Endodermal cell (in vitro differentiated cells): ENCODE data around the gene BPHL. TPM values are rescaled to one million over a fixed set of nuclear protein-coding genes. Genes with fewer than 3 reads are reported as not detected.

Source experiments
- DNase-seq: peaks from one replicate; pipeline ENCODE4 v3.0.0-alpha.2; 2017
- H3K27ac ChIP-seq: 2 replicates; pipeline ENCODE4 v1.5.1; 2013; ENCODE audit warnings: mild to moderate bottlenecking, low read depth, low read length, moderate library complexity
- H3K27me3 ChIP-seq: 2 replicates; pipeline ENCODE4 v1.6.1; 2013; ENCODE audit warnings: mild to moderate bottlenecking, low read length, moderate library complexity; ENCODE audit not compliant: insufficient read depth, control insufficient read depth, poor library complexity, severe bottlenecking
- H3K36me3 ChIP-seq: 2 replicates; pipeline ENCODE4 v1.7.0; 2013; ENCODE audit warnings: mild to moderate bottlenecking, low read length, moderate library complexity; ENCODE audit not compliant: control insufficient read depth, insufficient read depth
- H3K4me1 ChIP-seq: one replicate; pipeline ENCODE4 v1.7.0; 2013; ENCODE audit warnings: low read length; ENCODE audit not compliant: control insufficient read depth, insufficient read depth
- H3K4me3 ChIP-seq: 2 replicates; pipeline ENCODE4 v1.5.1; 2013; ENCODE audit warnings: mild to moderate bottlenecking, low read length, moderate library complexity
- H3K9ac ChIP-seq: 2 replicates; pipeline ENCODE4 v1.6.1; 2013; ENCODE audit warnings: mild to moderate bottlenecking, low read length, moderate library complexity; ENCODE audit not compliant: poor library complexity, severe bottlenecking; ENCODE audit errors: extremely low read depth
- H3K9me3 ChIP-seq: 2 replicates; pipeline ENCODE4 v1.6.1; 2013; ENCODE audit warnings: mild to moderate bottlenecking, low read length, moderate library complexity; ENCODE audit not compliant: control insufficient read depth
- H3K27ac Mint-ChIP-seq: 2 replicates; pipeline ENCODE4 v1.8.0; 2020; ENCODE audit warnings: mixed read lengths
- H3K27me3 Mint-ChIP-seq: 2 replicates; pipeline ENCODE4 v1.8.0; 2021; ENCODE audit warnings: mild to moderate bottlenecking, mixed read lengths; ENCODE audit not compliant: insufficient read depth
- H3K36me3 Mint-ChIP-seq: 2 replicates; pipeline ENCODE4 v1.8.0; 2020; ENCODE audit warnings: low read depth, mixed read lengths
- H3K4me1 Mint-ChIP-seq: 2 replicates; pipeline ENCODE4 v1.8.0; 2020; ENCODE audit warnings: mixed read lengths
- H3K4me3 Mint-ChIP-seq: 2 replicates; pipeline ENCODE4 v1.8.0; 2020; ENCODE audit warnings: mild to moderate bottlenecking, moderate library complexity, mixed read lengths
- H3K9me3 Mint-ChIP-seq: 2 replicates; pipeline ENCODE4 v1.8.0; 2020; ENCODE audit warnings: mild to moderate bottlenecking, mixed read lengths
- WGBS, 2 experiments: methylation state at CpG; one replicate each; pipeline versions ENCODE4 v1.1.5 to v1.1.7; 2013; ENCODE audit warnings: missing lambda C conversion rate in 2 of 2, mixed read lengths in 1 of 2; ENCODE audit not compliant: insufficient coverage in 1 of 2, insufficient read length in 1 of 2; 5-methylcytosine and 5-hydroxymethylcytosine counted together
- total RNA-seq, 2 donors: library from RNA; stranded (reverse); fragmentation: NEBNext Ultra II Directional in 1 of 2; extraction: Animal tissue kit (Norgen Biotek cat#: 25700) in 1 of 2; gene quantifications; 2 replicates in 1 of 2; 3 replicates in 1 of 2; pipeline ENCODE4 v1.2.1, GENCODE V29; 2021
- TF ChIP-seq, protein P1 (sequence below): fragments of 200-600 bp; sonication (generic); conservative IDR thresholded peaks from 2 replicates; pipeline ENCODE4 v1.5.0; 2021; ENCODE audit warnings: antibody characterized with exemption, mild to moderate bottlenecking

BPHL gene
- total RNA-seq, 2 donors from 2014 or later = 42.8 to 42.9 TPM

DNA sequence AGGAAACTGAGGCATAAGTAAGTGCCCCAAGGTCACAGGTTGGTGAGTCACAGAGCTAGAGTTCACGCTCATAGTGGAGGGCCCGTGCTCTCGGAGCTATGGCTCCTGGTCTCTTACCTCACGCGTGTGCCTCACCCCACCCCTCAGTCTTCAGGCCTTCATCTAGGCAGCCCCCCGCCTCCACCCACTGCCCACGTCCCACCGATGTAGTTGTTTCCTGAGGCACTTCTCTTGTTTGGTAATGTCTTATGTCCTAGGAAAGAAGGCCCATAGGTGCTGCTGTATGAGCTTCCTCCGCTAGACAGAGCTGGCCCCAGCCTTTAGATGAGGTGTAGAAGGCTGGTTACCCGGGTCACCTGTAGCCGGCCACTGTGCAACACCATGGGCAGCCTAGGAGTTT lies 45.1 kb upstream of the BPHL start:
- Histone ChIP-seq H3K9me3 (peaks cover 5% of the 10 kb centered on the region), H3K4me1 (no peaks in the 10 kb centered on the region), H3K36me3 (peaks cover 22% of the 10 kb centered on the region), H3K9ac (no peak overlapping the region), H3K27ac (no peak overlapping the region), H3K27me3 (no peaks in the 10 kb centered on the region), H3K4me3 (no peak overlapping the region)
- Mint-ChIP-seq H3K4me1 (peaks cover 13% of the 10 kb centered on the region), H3K9me3 (peaks cover 3% of the 10 kb centered on the region), H3K36me3 (peaks cover 34% of the 10 kb centered on the region), H3K4me3 (no peak overlapping the region), H3K27ac (no peak overlapping the region), H3K27me3 (no peaks in the 10 kb centered on the region)
- TF ChIP-seq, protein P1, sequence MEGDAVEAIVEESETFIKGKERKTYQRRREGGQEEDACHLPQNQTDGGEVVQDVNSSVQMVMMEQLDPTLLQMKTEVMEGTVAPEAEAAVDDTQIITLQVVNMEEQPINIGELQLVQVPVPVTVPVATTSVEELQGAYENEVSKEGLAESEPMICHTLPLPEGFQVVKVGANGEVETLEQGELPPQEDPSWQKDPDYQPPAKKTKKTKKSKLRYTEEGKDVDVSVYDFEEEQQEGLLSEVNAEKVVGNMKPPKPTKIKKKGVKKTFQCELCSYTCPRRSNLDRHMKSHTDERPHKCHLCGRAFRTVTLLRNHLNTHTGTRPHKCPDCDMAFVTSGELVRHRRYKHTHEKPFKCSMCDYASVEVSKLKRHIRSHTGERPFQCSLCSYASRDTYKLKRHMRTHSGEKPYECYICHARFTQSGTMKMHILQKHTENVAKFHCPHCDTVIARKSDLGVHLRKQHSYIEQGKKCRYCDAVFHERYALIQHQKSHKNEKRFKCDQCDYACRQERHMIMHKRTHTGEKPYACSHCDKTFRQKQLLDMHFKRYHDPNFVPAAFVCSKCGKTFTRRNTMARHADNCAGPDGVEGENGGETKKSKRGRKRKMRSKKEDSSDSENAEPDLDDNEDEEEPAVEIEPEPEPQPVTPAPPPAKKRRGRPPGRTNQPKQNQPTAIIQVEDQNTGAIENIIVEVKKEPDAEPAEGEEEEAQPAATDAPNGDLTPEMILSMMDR = no peak
- no peak for DNase-seq
- WGBS, 2 experiments = 88 to 94% methylated on average over 5 to 11 of the region's 11 CpGs

DNA sequence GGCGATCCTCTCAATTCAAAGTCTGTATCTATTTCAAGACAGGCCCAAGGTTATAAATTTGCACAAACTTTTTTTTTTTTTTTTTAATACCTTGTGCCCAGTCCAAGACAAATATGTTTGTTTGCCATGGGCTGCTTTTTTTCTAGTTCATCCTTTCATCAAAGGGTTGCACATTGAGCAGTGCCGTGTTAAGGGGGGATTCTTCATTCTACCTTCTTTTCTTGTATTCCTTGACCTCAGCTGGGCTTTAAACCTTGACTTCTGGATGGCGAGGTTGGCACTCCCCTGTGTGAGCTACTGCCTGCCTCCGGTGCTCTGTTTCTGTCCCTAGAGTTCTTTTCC lies 42.8 kb upstream of the BPHL start:
- Histone ChIP-seq H3K4me3 (no peak overlapping the region), H3K4me1 (no peaks in the 10 kb centered on the region), H3K9me3 (peaks cover 5% of the 10 kb centered on the region), H3K27ac (peak overlapping the region; percentile 24), H3K9ac (no peak overlapping the region), H3K36me3 (peaks cover 45% of the 10 kb centered on the region), H3K27me3 (no peaks in the 10 kb centered on the region)
- Mint-ChIP-seq H3K27me3 (no peaks in the 10 kb centered on the region), H3K9me3 (peaks cover 3% of the 10 kb centered on the region), H3K4me3 (no peak overlapping the region), H3K36me3 (peaks cover 48% of the 10 kb centered on the region), H3K4me1 (peaks cover 6% of the 10 kb centered on the region), H3K27ac (no peak overlapping the region)
- no peak for DNase-seq
- TF ChIP-seq, protein P1 = no peak
- WGBS, 2 experiments = 73 to 79% methylated on average over 2 to 4 of the region's 4 CpGs

DNA sequence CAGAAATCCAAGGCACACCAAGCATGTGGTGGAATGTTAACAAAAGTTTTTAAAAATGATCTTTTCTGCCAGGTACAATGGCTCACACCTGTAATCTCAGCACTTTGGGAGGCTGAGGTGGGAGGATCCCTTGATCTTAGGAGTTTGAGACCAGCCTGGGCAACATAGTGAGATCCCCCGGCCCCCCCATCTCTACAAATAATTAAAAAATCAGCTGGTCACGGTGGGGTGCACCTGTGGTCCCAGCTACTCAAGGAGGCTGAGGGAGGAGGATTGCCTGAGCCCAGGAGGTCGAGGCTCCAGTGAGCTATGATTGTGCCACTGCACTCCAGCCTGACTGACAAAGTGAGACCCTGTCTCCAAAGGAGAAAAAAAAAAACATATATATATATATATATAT lies 42.2 kb upstream of the BPHL start:
- no peaks in the 10 kb centered on the region for H3K27me3 ChIP-seq
- peaks cover 9% of the 10 kb centered on the region for H3K9me3 ChIP-seq
- Mint-ChIP-seq H3K9me3 (peaks cover 3% of the 10 kb centered on the region), H3K27me3 (no peaks in the 10 kb centered on the region), H3K36me3 (peaks cover 53% of the 10 kb centered on the region), H3K4me1 (peaks cover 3% of the 10 kb centered on the region), H3K27ac (no peak overlapping the region), H3K4me3 (no peak overlapping the region)
- TF ChIP-seq, protein P1 = no peak
- H3K9ac ChIP-seq = no peak overlapping the region
- H3K27ac ChIP-seq = no peak overlapping the region
- no peaks in the 10 kb centered on the region for H3K4me1 ChIP-seq
- no peak overlapping the region for H3K4me3 ChIP-seq
- DNase-seq = no peak
- 95% methylated on average over 2 of the region's 3 CpGs; no CpG with 5 or more reads in 1 of the 2 experiments for WGBS, 2 experiments
- H3K36me3 ChIP-seq = peaks cover 50% of the 10 kb centered on the region
